HCT116 (cell line): ENCODE data around the gene CNGA3. TPM values are rescaled to one million over a fixed set of nuclear protein-coding genes. Genes with fewer than 3 reads are reported as not detected.

Experiments
- ATAC-seq: fragments of 200-7000 bp; cut with Tn5 transposase; 2 replicates; pipeline ENCODE4 v1.9.1; 2020; ENCODE audit warnings: mild to moderate bottlenecking, moderate library complexity
- BruUV-seq: library from RNA; stranded (reverse); fragments of 400-500 nt; replicated peaks from 2 replicates; lab custom pipeline; 2021; lab: Mats Ljungman, UMichigan
- CTCF ChIA-PET: fragments of 300-600 bp; sonication (Branson Sonifier 250); formaldehyde crosslinking; loops from one replicate; lab custom pipeline; 2021; ENCODE audit warnings: antibody characterized with exemption; lab: Charles Lee
- POLR2A ChIA-PET: fragments of 300-600, 350-600 bp; sonication (Branson Sonifier 250); formaldehyde crosslinking; loops from one replicate; lab custom pipeline; 2021; ENCODE audit warnings: antibody characterized with exemption; lab: Charles Lee
- RAD21 ChIA-PET, 2 experiments: fragments of 300-600 bp; sonication (Branson Sonifier 250); formaldehyde crosslinking; loops; one replicate each; lab custom pipeline; 2023; ENCODE audit warnings: low total read pairs in 2 of 2; ENCODE audit not compliant: uncharacterized antibody in 2 of 2, unreplicated experiment in 2 of 2, low non-redundant PET in 1 of 2; lab: Charles Lee
- DNase-seq: peaks from one replicate; pipeline ENCODE4 v3.0.0-alpha.2; 2010; ENCODE audit warnings: low read depth, low spot score
- H2AFZ ChIP-seq: fragments of 200-600 bp; shearing (Covaris generic), sonication (generic); 2 replicates; pipeline ENCODE4 v1.6.1; 2017; ENCODE audit warnings: low read depth, mixed run types, mixed read lengths, antibody characterized with exemption, low read length; ENCODE audit not compliant: poor library complexity, severe bottlenecking
- H3K27ac ChIP-seq: 2 replicates; pipeline ENCODE4 v1.5.1; 2012; ENCODE audit warnings: low read depth, low read length
- H3K27me3 ChIP-seq: fragments of 200-600 bp; sonication (generic); 2 replicates; pipeline ENCODE4 v1.6.1; 2016; ENCODE audit warnings: mixed run types, low read length, mixed read lengths; ENCODE audit not compliant: insufficient read depth
- H3K36me3 ChIP-seq, 2 experiments: fragments of 200-500 bp in 1 of 2; fragments of 200-600 bp in 1 of 2; sonication (Bioruptor generic) in 1 of 2; sonication (generic) in 1 of 2; 2 replicates each; pipeline versions ENCODE4 v1.5.1 to v1.6.1; 2014 to 2016; ENCODE audit warnings: low read length in 2 of 2, inconsistent platforms in 1 of 2, mixed read lengths in 1 of 2, mixed run types in 1 of 2; ENCODE audit not compliant: insufficient read depth in 2 of 2, control insufficient read depth in 1 of 2
- H3K4me1 ChIP-seq, 2 experiments: fragments of 200-600 bp in 1 of 2; sonication (generic) in 1 of 2; 2 replicates each; pipeline versions ENCODE4 v1.5.1 to v1.6.1; 2012 to 2017; ENCODE audit warnings: low read length in 2 of 2, inconsistent platforms in 1 of 2, mild to moderate bottlenecking in 1 of 2, mixed read lengths in 1 of 2, mixed run types in 1 of 2, moderate library complexity in 1 of 2; ENCODE audit not compliant: insufficient read depth in 2 of 2, control insufficient read depth in 1 of 2
- H3K4me2 ChIP-seq: fragments of 200-600 bp; sonication (generic); 2 replicates; pipeline ENCODE4 v1.6.1; 2017; ENCODE audit warnings: mixed run types, low read length, mixed read lengths
- H3K4me3 ChIP-seq, 2 experiments: fragments of 200-600 bp in 1 of 2; sonication (generic) in 1 of 2; replicated peaks in 1 of 2; 2 replicates each; pipeline ENCODE4 v1.5.1; 2011 to 2016; ENCODE audit warnings: low read length in 2 of 2, control low read depth in 1 of 2, low read depth in 1 of 2, mild to moderate bottlenecking in 1 of 2, mixed read lengths in 1 of 2, mixed run types in 1 of 2
- H3K79me2 ChIP-seq: fragments of 200-600 bp; sonication (generic); 2 replicates; pipeline ENCODE4 v1.6.1; 2017; ENCODE audit warnings: mild to moderate bottlenecking, mixed run types, low read length, moderate library complexity, mixed read lengths; ENCODE audit not compliant: insufficient read depth
- H3K9ac ChIP-seq: fragments of 200-600 bp; sonication (generic); 2 replicates; pipeline ENCODE4 v1.6.1; 2016; ENCODE audit warnings: low read length, mixed read lengths
- H3K9me2 ChIP-seq: fragments of 200-600 bp; sonication (generic), shearing (Covaris generic); 2 replicates; pipeline ENCODE4 v1.6.1; 2017; ENCODE audit warnings: mixed run types, mild to moderate bottlenecking, moderate library complexity; ENCODE audit not compliant: insufficient read depth
- H3K9me3 ChIP-seq, 2 experiments: fragments of 200-500 bp in 1 of 2; fragments of 200-600 bp in 1 of 2; sonication (Bioruptor generic) in 1 of 2; sonication (generic) in 1 of 2; 2 replicates each; pipeline ENCODE4 v1.6.1; 2014 to 2017; ENCODE audit warnings: low read length in 2 of 2, mixed read lengths in 2 of 2, inconsistent platforms in 1 of 2, low read depth in 1 of 2, mild to moderate bottlenecking in 1 of 2, mixed run types in 1 of 2, moderate library complexity in 1 of 2; ENCODE audit not compliant: control insufficient read depth in 1 of 2, insufficient read depth in 1 of 2
- H4K20me1 ChIP-seq: fragments of 200-600 bp; sonication (generic), shearing (Covaris generic); 2 replicates; pipeline ENCODE4 v1.6.1; 2017; ENCODE audit warnings: mixed run types, mild to moderate bottlenecking, moderate library complexity; ENCODE audit not compliant: insufficient read depth
- CBX3 ChIP-seq: IDR thresholded peaks from 2 replicates; pipeline ENCODE4 v1.6.1; 2012; ENCODE audit warnings: low read depth
- CEBPB ChIP-seq: IDR thresholded peaks from 2 replicates; pipeline ENCODE4 v1.6.1; 2012; ENCODE audit warnings: low read depth
- EGR1 ChIP-seq: IDR thresholded peaks from 2 replicates; pipeline ENCODE4 v1.6.1; 2012; ENCODE audit warnings: low read depth
- ELF1 ChIP-seq: IDR thresholded peaks from 2 replicates; pipeline ENCODE4 v1.6.1; 2012; ENCODE audit warnings: low read depth, borderline replicate concordance
- EZH2 ChIP-seq: fragments of 200-600 bp; sonication (generic); IDR thresholded peaks from 2 replicates; pipeline ENCODE4 v1.6.1; 2017; ENCODE audit warnings: antibody characterized with exemption, mixed run types
- EZH2phosphoT487 ChIP-seq: fragments of 200-600 bp; IDR thresholded peaks from 2 replicates; pipeline ENCODE4 v1.6.1; 2018; ENCODE audit warnings: antibody characterized with exemption, borderline replicate concordance
- FOSL1 ChIP-seq: IDR thresholded peaks from 2 replicates; pipeline ENCODE4 v1.6.1; 2012; ENCODE audit warnings: low read depth
- POLR2AphosphoS5 ChIP-seq: IDR thresholded peaks from 2 replicates; pipeline ENCODE4 v1.6.1; 2011; ENCODE audit warnings: mild to moderate bottlenecking, low read depth, low read length, moderate library complexity
- SIN3A ChIP-seq: IDR thresholded peaks from 2 replicates; pipeline ENCODE4 v1.6.1; 2012; ENCODE audit warnings: low read depth
- SP1 ChIP-seq: IDR thresholded peaks from 2 replicates; pipeline ENCODE4 v1.6.1; 2012; ENCODE audit warnings: low read depth
- intact Hi-C: fragments of 100-400 bp; cut with micrococcal nuclease; formaldehyde crosslinking; loops from 2 replicates; pipeline ENCODE4 v1.10.0; 2022
- total RNA-seq: library from RNA; stranded (reverse); gene quantifications from one replicate; pipeline ENCODE4 v1.2.1, GENCODE V29; 2021; ENCODE audit not compliant: unreplicated experiment
- TF ChIP-seq, protein P1 (sequence below): IDR thresholded peaks from 2 replicates; pipeline ENCODE4 v1.6.1; 2012
- TF ChIP-seq, protein P2 (sequence below), 3 experiments: fragments of 200-600 bp in 1 of 3; sonication (generic) in 1 of 3; IDR thresholded peaks in 2 of 3; conservative IDR thresholded peaks in 1 of 3; 2 replicates each; pipeline ENCODE4 v1.5.1; 2012 to 2017; ENCODE audit warnings: low read depth in 2 of 3, low read length in 2 of 3, antibody characterized with exemption in 1 of 3, borderline replicate concordance in 1 of 3, control low read depth in 1 of 3, mild to moderate bottlenecking in 1 of 3, mixed read lengths in 1 of 3, mixed run types in 1 of 3, moderate library complexity in 1 of 3; ENCODE audit not compliant: insufficient read depth in 1 of 3
- TF ChIP-seq, protein P3 (sequence below): IDR thresholded peaks from 2 replicates; pipeline ENCODE4 v1.6.1; 2012; ENCODE audit warnings: low read depth

The CNGA3 gene
- total RNA-seq, 1 experiment from 2014 or later, result not detected

DNA sequence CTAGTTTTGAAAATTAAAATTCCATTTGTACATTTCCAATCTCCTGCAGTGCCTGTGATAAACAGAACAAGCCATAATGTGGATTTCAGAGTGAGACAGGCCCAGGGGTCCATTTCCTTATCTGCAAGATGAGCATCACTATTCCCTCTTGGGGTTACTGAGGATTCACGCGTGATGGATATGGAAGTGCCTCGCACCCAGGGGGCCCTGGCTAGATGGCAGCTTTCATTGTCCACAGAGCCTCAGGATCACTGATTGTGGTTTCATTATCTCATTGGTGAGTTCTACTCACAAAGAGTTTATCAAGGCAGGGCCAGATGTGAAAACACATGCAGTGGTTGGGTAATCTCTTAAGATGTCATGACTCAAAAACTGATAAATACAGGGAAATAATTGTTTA is 11.6 kb downstream of the CNGA3 start:
- H2AFZ ChIP-seq, result no peak overlapping the region
- CTCF ChIA-PET, result no interaction called here
- H3K9ac ChIP-seq, result no peak overlapping the region
- H3K27ac ChIP-seq, result no peak overlapping the region
- DNase-seq (no peak), ATAC-seq (no peak)
- intact Hi-C loops, result no loop called here
- no peaks in the 10 kb centered on the region for H3K9me2 ChIP-seq
- POLR2A ChIA-PET, result no interaction called here
- H3K9me3 ChIP-seq, result no peaks in the 10 kb centered on the region
- peaks cover 0 to 6% of the 10 kb centered on the region in 2 experiments; a peak in 1 of 4 replicates for H3K4me1 ChIP-seq
- BruUV-seq, result no TSS peak
- RAD21 ChIA-PET, result no interaction called here
- H4K20me1 ChIP-seq, result no peaks in the 10 kb centered on the region
- no peak overlapping the region for H3K4me2 ChIP-seq
- H3K79me2 ChIP-seq, result no peaks in the 10 kb centered on the region
- H3K36me3 ChIP-seq, result no peaks in the 10 kb centered on the region
- H3K4me3 ChIP-seq, result no peak overlapping the region
- TF ChIP-seq, protein P1, sequence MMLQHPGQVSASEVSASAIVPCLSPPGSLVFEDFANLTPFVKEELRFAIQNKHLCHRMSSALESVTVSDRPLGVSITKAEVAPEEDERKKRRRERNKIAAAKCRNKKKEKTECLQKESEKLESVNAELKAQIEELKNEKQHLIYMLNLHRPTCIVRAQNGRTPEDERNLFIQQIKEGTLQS, result no peak
- TF ChIP-seq, protein P2, sequence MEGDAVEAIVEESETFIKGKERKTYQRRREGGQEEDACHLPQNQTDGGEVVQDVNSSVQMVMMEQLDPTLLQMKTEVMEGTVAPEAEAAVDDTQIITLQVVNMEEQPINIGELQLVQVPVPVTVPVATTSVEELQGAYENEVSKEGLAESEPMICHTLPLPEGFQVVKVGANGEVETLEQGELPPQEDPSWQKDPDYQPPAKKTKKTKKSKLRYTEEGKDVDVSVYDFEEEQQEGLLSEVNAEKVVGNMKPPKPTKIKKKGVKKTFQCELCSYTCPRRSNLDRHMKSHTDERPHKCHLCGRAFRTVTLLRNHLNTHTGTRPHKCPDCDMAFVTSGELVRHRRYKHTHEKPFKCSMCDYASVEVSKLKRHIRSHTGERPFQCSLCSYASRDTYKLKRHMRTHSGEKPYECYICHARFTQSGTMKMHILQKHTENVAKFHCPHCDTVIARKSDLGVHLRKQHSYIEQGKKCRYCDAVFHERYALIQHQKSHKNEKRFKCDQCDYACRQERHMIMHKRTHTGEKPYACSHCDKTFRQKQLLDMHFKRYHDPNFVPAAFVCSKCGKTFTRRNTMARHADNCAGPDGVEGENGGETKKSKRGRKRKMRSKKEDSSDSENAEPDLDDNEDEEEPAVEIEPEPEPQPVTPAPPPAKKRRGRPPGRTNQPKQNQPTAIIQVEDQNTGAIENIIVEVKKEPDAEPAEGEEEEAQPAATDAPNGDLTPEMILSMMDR (IDR thresholded peaks at IDR 0.05 in 2 of 3, conservative IDR thresholded peaks at IDR 0.05 in 1 of 3; ENCODE audit: borderline replicate concordance in 1 of 3, insufficient read depth in 1 of 3, low read depth in 2 of 3, low read length in 2 of 3), result no peak
- H3K27me3 ChIP-seq, result no peaks in the 10 kb centered on the region

DNA sequence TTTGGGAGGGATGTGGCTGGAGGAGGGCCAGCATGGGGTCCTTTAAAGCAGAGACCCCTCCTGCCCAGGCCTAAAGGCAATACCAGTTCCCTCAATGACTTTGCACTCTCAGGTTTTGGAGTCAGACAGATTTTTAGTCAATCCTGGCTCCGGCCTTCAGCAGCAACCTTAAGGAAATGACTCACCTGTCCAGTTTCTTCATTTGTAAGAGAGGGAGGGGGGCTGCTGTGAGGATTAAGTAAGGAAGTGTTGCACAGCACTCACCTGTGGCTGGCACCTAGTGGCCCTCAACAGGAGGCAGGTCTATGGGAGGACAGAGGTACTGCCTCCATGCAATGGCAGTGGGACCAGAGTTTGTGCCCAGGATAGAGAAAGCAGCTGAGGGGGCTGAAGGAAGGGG is 13.7 kb downstream of the CNGA3 start:
- Histone ChIP-seq H3K4me3 (no peak overlapping the region), H3K9me3 (no peaks in the 10 kb centered on the region), H3K27me3 (no peaks in the 10 kb centered on the region), H3K36me3 (no peaks in the 10 kb centered on the region), H3K9me2 (no peaks in the 10 kb centered on the region), H3K4me1 (peaks cover 0 to 6% of the 10 kb centered on the region in 2 experiments; a peak in 1 of 4 replicates), H3K4me2 (no peak overlapping the region), H3K79me2 (no peaks in the 10 kb centered on the region), H2AFZ (no peak overlapping the region), H4K20me1 (no peaks in the 10 kb centered on the region), H3K27ac (no peak overlapping the region), H3K9ac (no peak overlapping the region)
- RAD21 ChIA-PET, result no interaction called here
- DNase-seq, result no peak
- CTCF ChIA-PET, result no interaction called here
- TF ChIP-seq SIN3A, result no peak
- TF ChIP-seq POLR2AphosphoS5, result no peak
- no peak for TF ChIP-seq EGR1
- no peak for TF ChIP-seq EZH2
- no peak for TF ChIP-seq FOSL1
- no peak for TF ChIP-seq SP1
- TF ChIP-seq ELF1, result no peak
- no peak for TF ChIP-seq CBX3
- TF ChIP-seq EZH2phosphoT487, result no peak
- TF ChIP-seq, protein P3, sequence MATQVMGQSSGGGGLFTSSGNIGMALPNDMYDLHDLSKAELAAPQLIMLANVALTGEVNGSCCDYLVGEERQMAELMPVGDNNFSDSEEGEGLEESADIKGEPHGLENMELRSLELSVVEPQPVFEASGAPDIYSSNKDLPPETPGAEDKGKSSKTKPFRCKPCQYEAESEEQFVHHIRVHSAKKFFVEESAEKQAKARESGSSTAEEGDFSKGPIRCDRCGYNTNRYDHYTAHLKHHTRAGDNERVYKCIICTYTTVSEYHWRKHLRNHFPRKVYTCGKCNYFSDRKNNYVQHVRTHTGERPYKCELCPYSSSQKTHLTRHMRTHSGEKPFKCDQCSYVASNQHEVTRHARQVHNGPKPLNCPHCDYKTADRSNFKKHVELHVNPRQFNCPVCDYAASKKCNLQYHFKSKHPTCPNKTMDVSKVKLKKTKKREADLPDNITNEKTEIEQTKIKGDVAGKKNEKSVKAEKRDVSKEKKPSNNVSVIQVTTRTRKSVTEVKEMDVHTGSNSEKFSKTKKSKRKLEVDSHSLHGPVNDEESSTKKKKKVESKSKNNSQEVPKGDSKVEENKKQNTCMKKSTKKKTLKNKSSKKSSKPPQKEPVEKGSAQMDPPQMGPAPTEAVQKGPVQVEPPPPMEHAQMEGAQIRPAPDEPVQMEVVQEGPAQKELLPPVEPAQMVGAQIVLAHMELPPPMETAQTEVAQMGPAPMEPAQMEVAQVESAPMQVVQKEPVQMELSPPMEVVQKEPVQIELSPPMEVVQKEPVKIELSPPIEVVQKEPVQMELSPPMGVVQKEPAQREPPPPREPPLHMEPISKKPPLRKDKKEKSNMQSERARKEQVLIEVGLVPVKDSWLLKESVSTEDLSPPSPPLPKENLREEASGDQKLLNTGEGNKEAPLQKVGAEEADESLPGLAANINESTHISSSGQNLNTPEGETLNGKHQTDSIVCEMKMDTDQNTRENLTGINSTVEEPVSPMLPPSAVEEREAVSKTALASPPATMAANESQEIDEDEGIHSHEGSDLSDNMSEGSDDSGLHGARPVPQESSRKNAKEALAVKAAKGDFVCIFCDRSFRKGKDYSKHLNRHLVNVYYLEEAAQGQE, result no peak
- TF ChIP-seq CEBPB, result no peak
- BruUV-seq, result no TSS peak
- POLR2A ChIA-PET, result no interaction called here
- peak; percentile 36; the same call in 1 of the 2 replicates for ATAC-seq
- intact Hi-C loops, result no loop called here
